ENCODE measurements around the gene OR5C1.
"Not testable (repeated sequence)": the region's sequence is repeated elsewhere in the genome, so short reads cannot be mapped to it uniquely, and the experiment has no call there.

The OR5C1 gene

DNA sequence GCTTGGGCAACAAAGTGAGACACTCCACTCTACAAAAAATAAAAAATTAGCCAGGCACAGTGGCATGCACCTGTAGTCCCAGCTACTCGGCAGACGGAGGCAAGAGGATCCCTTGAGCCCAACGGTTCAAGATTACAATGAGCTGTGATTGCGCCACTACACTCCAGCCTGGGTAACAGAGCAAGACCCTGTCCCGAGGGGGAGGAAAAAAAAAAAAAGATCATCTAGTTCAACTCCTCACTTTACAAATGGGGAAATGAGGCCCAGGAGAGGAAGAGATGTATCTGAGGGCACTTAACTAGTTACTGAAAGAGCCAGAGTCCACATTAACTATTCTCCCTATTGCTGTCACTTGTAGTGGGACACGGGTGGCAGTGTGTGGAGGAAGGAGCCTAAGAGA, 25.8 kb downstream of the OR5C1 start:
- FAIRE-seq (no peak), DNase-seq (ENCODE audit: insufficient read length) (no peak)
- TF ChIP-seq POLR2A (IDR thresholded peaks at IDR 0.05; ENCODE audit: low read depth, low read length) (no peak), TAF1 (IDR thresholded peaks at IDR 0.05; ENCODE audit: borderline replicate concordance, low read depth, low read length) (no peak), POLR2AphosphoS5 (IDR thresholded peaks at IDR 0.05; ENCODE audit: low read depth, low read length) (no peak)

DNA sequence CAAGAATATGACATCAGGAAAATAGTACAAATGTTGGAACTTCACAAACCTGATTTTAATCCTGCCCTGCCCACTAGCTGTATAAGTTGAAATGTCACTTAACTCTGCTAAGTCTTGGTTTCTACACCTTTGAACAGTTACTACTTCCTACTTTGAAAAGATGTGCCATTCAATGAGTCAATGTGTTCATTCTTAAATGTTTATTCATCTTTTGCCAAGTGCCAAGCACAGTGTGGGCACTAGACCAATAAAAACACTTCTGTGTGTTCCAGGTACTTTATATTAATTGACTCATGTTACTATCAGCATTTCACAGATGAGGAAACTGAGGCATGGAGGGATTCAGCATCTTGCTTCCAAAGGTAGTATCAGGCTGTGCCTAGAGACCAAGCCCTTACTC, 26.8 kb downstream of the OR5C1 start:
- FAIRE-seq (no peak), DNase-seq (ENCODE audit: insufficient read length) (no peak)
- no peak for TF ChIP-seq TAF1 (IDR thresholded peaks at IDR 0.05; ENCODE audit: borderline replicate concordance, low read depth, low read length)
- no peak for TF ChIP-seq POLR2AphosphoS5 (IDR thresholded peaks at IDR 0.05; ENCODE audit: low read depth, low read length)
- no peak for TF ChIP-seq POLR2A (IDR thresholded peaks at IDR 0.05; ENCODE audit: low read depth, low read length)

- DNase-seq (ENCODE audit: insufficient read length) (no peak), FAIRE-seq (no peak)
- no peak for TF ChIP-seq POLR2AphosphoS5 (IDR thresholded peaks at IDR 0.05; ENCODE audit: low read depth, low read length)
- TF ChIP-seq POLR2A (IDR thresholded peaks at IDR 0.05; ENCODE audit: low read depth, low read length), result no peak
Measured at GRCh38 chr9:122816163-122816867, 27.6 kb downstream of the OR5C1 start.

DNA sequence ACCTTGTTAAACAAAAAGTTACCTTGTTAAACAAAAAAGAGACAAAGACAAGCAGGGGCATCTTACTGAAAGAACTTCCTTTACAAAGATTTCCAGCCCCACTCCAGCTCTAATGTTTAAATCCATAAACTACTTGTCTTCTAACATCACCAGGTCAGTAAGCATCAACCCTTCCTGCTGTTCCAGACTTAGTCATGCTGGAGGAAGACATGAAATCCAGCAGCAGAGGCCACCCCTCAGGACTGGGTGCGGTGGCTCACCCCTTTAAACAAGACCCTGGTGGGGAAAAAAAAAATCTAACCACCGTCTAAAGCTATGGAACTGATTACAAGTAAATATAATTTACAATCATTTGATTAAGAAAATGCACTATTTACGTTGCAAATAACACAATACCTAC, 30.6 kb downstream of the OR5C1 start:
- FAIRE-seq (no peak), DNase-seq (ENCODE audit: insufficient read length) (no peak)
- TF ChIP-seq POLR2A (IDR thresholded peaks at IDR 0.05; ENCODE audit: low read depth, low read length), result no peak
- TF ChIP-seq POLR2AphosphoS5 (IDR thresholded peaks at IDR 0.05; ENCODE audit: low read depth, low read length), result no peak
- TF ChIP-seq TAF1 (IDR thresholded peaks at IDR 0.05; ENCODE audit: borderline replicate concordance, low read depth, low read length), result no peak

GRCh38 chr9:122819791-122820489, 31.2 kb downstream of the OR5C1 start:
- no peak for DNase-seq (ENCODE audit: insufficient read length)
- TF ChIP-seq POLR2A (IDR thresholded peaks at IDR 0.05; ENCODE audit: low read depth, low read length) (no peak), TAF1 (IDR thresholded peaks at IDR 0.05; ENCODE audit: borderline replicate concordance, low read depth, low read length) (no peak), POLR2AphosphoS5 (IDR thresholded peaks at IDR 0.05; ENCODE audit: low read depth, low read length) (no peak)

DNA sequence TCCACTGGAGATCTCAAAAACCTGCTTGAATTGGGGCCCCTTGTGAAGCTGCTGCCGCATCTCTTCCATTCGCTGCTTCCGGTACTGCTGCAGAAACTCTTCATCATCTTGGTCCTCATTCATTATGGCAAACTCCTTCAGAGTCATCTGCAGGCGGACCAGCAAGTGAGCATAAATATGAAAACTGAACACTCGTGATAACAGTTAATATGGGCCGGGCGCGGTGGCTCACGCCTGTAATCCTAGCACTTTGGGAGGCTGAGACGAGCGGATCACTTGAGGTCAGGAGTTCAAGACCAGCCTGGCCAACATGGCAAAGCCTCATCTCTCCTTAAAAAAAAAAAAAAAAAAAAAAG, 31.7 kb downstream of the OR5C1 start:
- TF ChIP-seq POLR2A (IDR thresholded peaks at IDR 0.05; ENCODE audit: low read depth, low read length) (no peak), TAF1 (IDR thresholded peaks at IDR 0.05; ENCODE audit: borderline replicate concordance, low read depth, low read length) (no peak), POLR2AphosphoS5 (IDR thresholded peaks at IDR 0.05; ENCODE audit: low read depth, low read length) (no peak)
- FAIRE-seq (no peak), DNase-seq (ENCODE audit: insufficient read length) (no peak)

More at GRCh38 chr9:122819791-122820489, 31.2 kb downstream of the OR5C1 start:
- no peak for FAIRE-seq

DNA sequence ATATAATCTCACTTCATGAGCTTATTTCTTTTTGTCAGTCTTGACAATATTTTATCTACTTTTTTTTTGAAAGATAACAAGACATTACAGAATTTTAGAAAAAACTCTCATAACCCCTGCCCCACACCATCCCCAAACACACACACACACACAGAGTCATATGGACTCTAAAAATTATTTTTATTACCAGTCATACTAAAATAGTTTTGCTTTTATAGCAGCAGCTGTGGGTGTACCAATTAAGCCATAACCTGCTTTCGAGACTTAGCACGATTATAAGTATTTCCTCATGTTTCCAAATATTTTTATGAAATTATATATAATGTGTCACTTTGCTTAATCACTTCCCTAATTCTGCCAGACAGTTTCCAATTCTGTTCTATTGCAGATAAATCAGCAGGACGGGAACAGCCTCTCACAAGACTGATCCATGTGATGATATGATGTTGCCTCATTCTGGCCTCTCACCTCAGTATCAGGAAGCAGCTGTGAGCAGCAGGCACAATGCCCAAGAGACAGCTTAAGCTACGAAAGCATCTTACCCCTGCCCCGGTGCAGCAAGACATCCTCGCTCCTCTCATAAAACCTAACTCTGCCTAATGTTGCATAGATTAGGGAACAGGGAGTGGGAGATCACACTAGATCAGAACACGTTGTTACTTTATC, 32.7 kb downstream of the OR5C1 start:
- no peak for DNase-seq (ENCODE audit: insufficient read length)
- TF ChIP-seq POLR2A (IDR thresholded peaks at IDR 0.05; ENCODE audit: low read depth, low read length) (no peak), TAF1 (IDR thresholded peaks at IDR 0.05; ENCODE audit: borderline replicate concordance, low read depth, low read length) (no peak), POLR2AphosphoS5 (IDR thresholded peaks at IDR 0.05; ENCODE audit: low read depth, low read length) (no peak)
- FAIRE-seq, result no peak

- DNase-seq (ENCODE audit: insufficient read length) (no peak), FAIRE-seq (no peak)
- no peak for TF ChIP-seq POLR2AphosphoS5 (IDR thresholded peaks at IDR 0.05; ENCODE audit: low read depth, low read length)
- no peak for TF ChIP-seq TAF1 (IDR thresholded peaks at IDR 0.05; ENCODE audit: borderline replicate concordance, low read depth, low read length)
- no peak for TF ChIP-seq POLR2A (IDR thresholded peaks at IDR 0.05; ENCODE audit: low read depth, low read length)
Measured at GRCh38 chr9:122822056-122822455, 33.3 kb downstream of the OR5C1 start.

- FAIRE-seq, result no peak
- no peak for TF ChIP-seq TAF1 (IDR thresholded peaks at IDR 0.05; ENCODE audit: borderline replicate concordance, low read depth, low read length)
- TF ChIP-seq POLR2AphosphoS5 (IDR thresholded peaks at IDR 0.05; ENCODE audit: low read depth, low read length), result no peak
- no peak for TF ChIP-seq POLR2A (IDR thresholded peaks at IDR 0.05; ENCODE audit: low read depth, low read length)
Measured at GRCh38 chr9:122822938-122823337, 34.2 kb downstream of the OR5C1 start.

DNA sequence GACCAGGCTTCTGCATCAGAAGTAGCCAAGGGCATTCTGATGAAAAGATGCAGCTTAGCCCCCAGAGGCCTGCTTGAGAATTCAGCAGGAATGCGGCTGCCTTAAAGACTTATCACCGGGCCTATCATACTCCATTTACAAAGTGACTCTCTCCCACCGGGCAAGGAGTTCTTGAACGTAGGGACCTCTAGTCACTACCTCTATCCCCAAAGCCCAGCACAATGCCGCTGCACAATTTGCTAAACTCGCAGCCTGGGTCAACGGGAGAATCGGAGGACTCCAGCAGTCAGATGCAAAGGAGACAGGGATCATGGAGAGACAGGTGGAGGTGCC, 39.0 kb downstream of the OR5C1 start:
- DNase-seq (ENCODE audit: insufficient read length) (no peak), FAIRE-seq (peak; percentile 48)
- no peak for TF ChIP-seq POLR2A (IDR thresholded peaks at IDR 0.05; ENCODE audit: low read depth, low read length)
- no peak for TF ChIP-seq POLR2AphosphoS5 (IDR thresholded peaks at IDR 0.05; ENCODE audit: low read depth, low read length)
- no peak for TF ChIP-seq TAF1 (IDR thresholded peaks at IDR 0.05; ENCODE audit: borderline replicate concordance, low read depth, low read length)

More at GRCh38 chr9:122822938-122823337, 34.2 kb downstream of the OR5C1 start:
- DNase-seq (ENCODE audit: insufficient read length), result no peak

DNA sequence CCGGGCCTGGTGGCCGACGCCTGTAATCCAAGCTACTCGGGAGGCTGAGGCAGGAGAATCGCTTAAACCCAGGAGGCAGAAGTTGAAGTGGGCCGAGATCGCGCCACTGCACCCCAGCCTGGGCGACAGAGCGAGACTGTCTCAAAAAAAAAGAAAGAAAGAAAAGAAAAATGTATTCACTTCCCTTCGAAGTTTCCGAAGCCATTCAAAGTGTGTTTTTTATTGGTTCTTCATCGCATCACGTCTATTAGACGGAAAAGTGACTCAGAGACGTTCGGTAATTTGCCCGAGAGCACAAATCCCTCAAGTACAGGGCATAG, 40.2 kb downstream of the OR5C1 start:
- not testable (repeated sequence) for DNase-seq (ENCODE audit: insufficient read length); FAIRE-seq

- FAIRE-seq (no peak), DNase-seq (ENCODE audit: insufficient read length) (no peak)
- no peak for TF ChIP-seq POLR2A (IDR thresholded peaks at IDR 0.05; ENCODE audit: low read depth, low read length)
- TF ChIP-seq TAF1 (IDR thresholded peaks at IDR 0.05; ENCODE audit: borderline replicate concordance, low read depth, low read length), result no peak
- no peak for TF ChIP-seq POLR2AphosphoS5 (IDR thresholded peaks at IDR 0.05; ENCODE audit: low read depth, low read length)
Measured at GRCh38 chr9:122832194-122832593, 43.5 kb downstream of the OR5C1 start.
